Neural cell (in vitro differentiated cells): ENCODE measurements around the gene ANK2.

Experiments
- CTCF ChIP-seq: fragments of 450-650 bp; IDR thresholded peaks from 2 replicates; pipeline ENCODE4 v1.5.1; 2014; ENCODE audit warnings: antibody characterized with exemption, mild to moderate bottlenecking, moderate library complexity; ENCODE audit not compliant: poor library complexity, severe bottlenecking
- EP300 ChIP-seq: fragments of 450-650 bp; conservative IDR thresholded peaks from 2 replicates; pipeline ENCODE4 v1.6.1; 2014; ENCODE audit warnings: antibody characterized with exemption, mild to moderate bottlenecking, moderate library complexity; ENCODE audit not compliant: poor library complexity, severe bottlenecking
- EZH2 ChIP-seq: fragments of 200-600, 300-800 bp; shearing (Covaris generic), sonication (generic); IDR thresholded peaks from 2 replicates; pipeline ENCODE4 v1.6.1; 2014; ENCODE audit warnings: antibody characterized with exemption, low read length, borderline replicate concordance, mild to moderate bottlenecking; ENCODE audit not compliant: insufficient read depth, poor library complexity, severe bottlenecking
- POLR2AphosphoS5 ChIP-seq: IDR thresholded peaks from 2 replicates; pipeline ENCODE4 v1.6.1; 2012
- RAD21 ChIP-seq: fragments of 450-650 bp; conservative IDR thresholded peaks from 2 replicates; pipeline ENCODE4 v1.6.1; 2014; ENCODE audit warnings: antibody characterized with exemption, mild to moderate bottlenecking, moderate library complexity
- SMC3 ChIP-seq: fragments of 450-650 bp; conservative IDR thresholded peaks from 2 replicates; pipeline ENCODE4 v1.6.1; 2014; ENCODE audit warnings: antibody characterized with exemption, mild to moderate bottlenecking, moderate library complexity; ENCODE audit not compliant: poor library complexity
- TAF1 ChIP-seq: IDR thresholded peaks from 2 replicates; pipeline ENCODE4 v1.6.1; 2012; ENCODE audit warnings: low read depth

GRCh38 chr4:113311047-113311446 is 261.6 kb downstream of the ANK2 start:
- TF ChIP-seq CTCF (no peak), EP300 (no peak), SMC3 (no peak), EZH2 (no peak), POLR2AphosphoS5 (no peak), RAD21 (no peak), TAF1 (no peak)
